ENCODE results near the gene MESP2. TPM values are rescaled to one million over a fixed set of nuclear protein-coding genes. Genes with fewer than 3 reads are reported as not detected.

The MESP2 gene
- total and polyA plus RNA-seq, 2 experiments from 2014 or later: 0.30 TPM; not detected in 1

GRCh38 chr15:89749526-89749925 lies 26.6 kb upstream of the MESP2 start:
- TF ChIP-seq EZH2phosphoT487 (IDR thresholded peaks at IDR 0.05; ENCODE audit: low read depth, severe bottlenecking, unreplicated experiment) (no peak), CTCF (IDR thresholded peaks at IDR 0.05; ENCODE audit: poor library complexity) (no peak), EZH2 (IDR thresholded peaks at IDR 0.05; ENCODE audit: borderline replicate concordance) (no peak)
- DNase-seq (ENCODE audit: low spot score): no peak
- no peaks in the 10 kb centered on the region for H3K79me2 ChIP-seq
- H3K9me3 ChIP-seq (ENCODE audit: low read depth): no peaks in the 10 kb centered on the region
- H4K20me1 ChIP-seq (ENCODE audit: insufficient read depth, poor library complexity, severe bottlenecking): no peaks in the 10 kb centered on the region
- no peak overlapping the region for H3K4me3 ChIP-seq
- peak overlapping the region; percentile 98 for H3K4me2 ChIP-seq
- no peaks in the 10 kb centered on the region for H3K9me2 ChIP-seq (replicated peaks; ENCODE audit: insufficient read depth)
- H3K27ac ChIP-seq: no peak overlapping the region
- peaks cover 44% of the 10 kb centered on the region for H3K27me3 ChIP-seq
- WGBS (ENCODE audit: low lambda C conversion rate, missing lambda C conversion rate): 65% methylated on average over 4 of the region's 4 CpGs
- no peaks in the 10 kb centered on the region for H3K36me3 ChIP-seq (replicated peaks; ENCODE audit: insufficient read depth, low read depth)
- H3K4me1 ChIP-seq (ENCODE audit: insufficient read depth): peaks cover 6% of the 10 kb centered on the region
- H2AFZ ChIP-seq: peak overlapping the region; percentile 67

GRCh38 chr15:89749951-89750559 lies 26.1 kb upstream of the MESP2 start:
- Histone ChIP-seq H2AFZ (peak overlapping the region; percentile 67), H3K79me2 (no peaks in the 10 kb centered on the region), H4K20me1 (ENCODE audit: insufficient read depth, poor library complexity, severe bottlenecking) (no peaks in the 10 kb centered on the region), H3K36me3 (replicated peaks; ENCODE audit: insufficient read depth, low read depth) (no peaks in the 10 kb centered on the region), H3K9me3 (ENCODE audit: low read depth) (no peaks in the 10 kb centered on the region), H3K27ac (no peak overlapping the region), H3K9me2 (replicated peaks; ENCODE audit: insufficient read depth) (no peaks in the 10 kb centered on the region), H3K4me3 (peak overlapping the region; percentile 40), H3K4me2 (peak overlapping the region; percentile 98), H3K27me3 (peaks cover 44% of the 10 kb centered on the region), H3K4me1 (ENCODE audit: insufficient read depth) (peaks cover 6% of the 10 kb centered on the region)
- 9% methylated on average over 34 of the region's 41 CpGs for WGBS (ENCODE audit: low lambda C conversion rate, missing lambda C conversion rate)
- TF ChIP-seq EZH2phosphoT487 (IDR thresholded peaks at IDR 0.05; ENCODE audit: low read depth, severe bottlenecking, unreplicated experiment): no peak
- peak; percentile 56 for TF ChIP-seq EZH2 (IDR thresholded peaks at IDR 0.05; ENCODE audit: borderline replicate concordance)
- no peak for DNase-seq (ENCODE audit: low spot score)

- Histone ChIP-seq H2AFZ (peak within 1 kb of the TSS; percentile 87), H3K27me3 (peaks cover 40% of the 10 kb centered on the region), H3K4me1 (ENCODE audit: insufficient read depth) (peaks cover 6% of the 10 kb centered on the region), H3K79me2 (no peaks in the 10 kb centered on the region), H3K27ac (peak within 1 kb of the TSS; percentile 4), H3K9me2 (replicated peaks; ENCODE audit: insufficient read depth) (no peaks in the 10 kb centered on the region), H3K9me3 (ENCODE audit: low read depth) (no peaks in the 10 kb centered on the region), H3K4me2 (peak within 1 kb of the TSS; percentile 98), H4K20me1 (ENCODE audit: insufficient read depth, poor library complexity, severe bottlenecking) (no peaks in the 10 kb centered on the region), H3K4me3 (peak within 1 kb of the TSS; percentile 96), H3K36me3 (replicated peaks; ENCODE audit: insufficient read depth, low read depth) (no peaks in the 10 kb centered on the region)
- TF ChIP-seq EZH2 (IDR thresholded peaks at IDR 0.05; ENCODE audit: borderline replicate concordance) (no peak), EZH2phosphoT487 (IDR thresholded peaks at IDR 0.05; ENCODE audit: low read depth, severe bottlenecking, unreplicated experiment) (no peak), CTCF (IDR thresholded peaks at IDR 0.05; ENCODE audit: poor library complexity) (peak; percentile 62)
- peak; percentile 97 for DNase-seq (ENCODE audit: low spot score)
- 7% methylated on average over 64 of the region's 114 CpGs for WGBS (ENCODE audit: low lambda C conversion rate, missing lambda C conversion rate)
Measured at GRCh38 chr15:89750560-89751542, 25.3 kb upstream of the MESP2 start, which contains the start of gene MESP1. Gene MESP1 (minus strand): TSS chr15:89751249. CDS start chr15:89751231, 18 bp downstream.

Data from hepatocyte (in vitro differentiated cells).